ENCODE measurements around the gene MAGEA2B.
"Not testable (repeated sequence)": the region's sequence is repeated elsewhere in the genome, so short reads cannot be mapped to it uniquely, and the experiment has no call there.

Gene MAGEA2B

GRCh38 chrX:152713815-152714787 lies at the start of gene MAGEA2B:
Gene MAGEA2B, plus strand, starts transcription at chrX:152714628. Its CDS starts 2,479 bp downstream, at chrX:152717107.
- not testable (repeated sequence) for DNase-seq (ENCODE audit: low spot score); H3K4me3 Mint-ChIP-seq; H3K36me3 Mint-ChIP-seq (ENCODE audit: low read depth); H3K4me1 Mint-ChIP-seq (ENCODE audit: low read depth); H3K27ac Mint-ChIP-seq; H3K27me3 Mint-ChIP-seq (ENCODE audit: low read depth); H3K9me3 Mint-ChIP-seq

DNA sequence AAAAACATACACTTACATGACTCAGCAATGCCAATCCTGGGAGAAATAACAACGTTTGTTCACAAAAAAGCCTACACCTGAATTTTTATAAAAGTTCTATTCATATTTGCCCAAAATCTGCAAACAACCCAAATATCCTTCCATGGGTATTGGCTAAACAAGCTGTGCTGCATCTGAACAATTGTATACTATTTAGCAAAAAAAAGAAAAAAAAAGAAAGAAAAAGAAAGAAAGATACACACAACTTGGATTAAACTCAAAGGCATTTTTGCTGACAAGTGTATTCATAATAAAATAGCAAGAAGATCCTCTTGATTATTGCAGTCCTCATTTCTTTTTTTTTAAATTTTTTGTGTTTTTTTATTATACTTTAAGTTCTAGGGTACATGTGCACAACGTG lies 40.3 kb upstream of the MAGEA2B start:
- H3K4me1 Mint-ChIP-seq (ENCODE audit: low read depth), result no peaks in the 10 kb centered on the region
- no peak for DNase-seq (ENCODE audit: low spot score)
- no peaks in the 10 kb centered on the region for H3K9me3 Mint-ChIP-seq
- no peak overlapping the region for H3K4me3 Mint-ChIP-seq
- peaks cover 2% of the 10 kb centered on the region for H3K27me3 Mint-ChIP-seq (ENCODE audit: low read depth)
- no peak overlapping the region for H3K27ac Mint-ChIP-seq
- H3K36me3 Mint-ChIP-seq (ENCODE audit: low read depth), result no peaks in the 10 kb centered on the region

- not testable (repeated sequence) for H3K4me3 Mint-ChIP-seq; H3K9me3 Mint-ChIP-seq; H3K27ac Mint-ChIP-seq; H3K27me3 Mint-ChIP-seq (ENCODE audit: low read depth); H3K4me1 Mint-ChIP-seq (ENCODE audit: low read depth); H3K36me3 Mint-ChIP-seq (ENCODE audit: low read depth); DNase-seq (ENCODE audit: low spot score)
Measured at GRCh38 chrX:152674652-152675051, 39.8 kb upstream of the MAGEA2B start.

- H3K27ac Mint-ChIP-seq; H3K9me3 Mint-ChIP-seq; H3K4me3 Mint-ChIP-seq; DNase-seq (ENCODE audit: low spot score); H3K4me1 Mint-ChIP-seq (ENCODE audit: low read depth); H3K27me3 Mint-ChIP-seq (ENCODE audit: low read depth); H3K36me3 Mint-ChIP-seq (ENCODE audit: low read depth): not testable (repeated sequence)
Measured at GRCh38 chrX:152681012-152681411, 33.4 kb upstream of the MAGEA2B start.

- not testable (repeated sequence) for DNase-seq (ENCODE audit: low spot score); H3K27me3 Mint-ChIP-seq (ENCODE audit: low read depth); H3K4me3 Mint-ChIP-seq; H3K9me3 Mint-ChIP-seq; H3K4me1 Mint-ChIP-seq (ENCODE audit: low read depth); H3K27ac Mint-ChIP-seq; H3K36me3 Mint-ChIP-seq (ENCODE audit: low read depth)
Measured at GRCh38 chrX:152697952-152698931, 16.2 kb upstream of the MAGEA2B start, which contains the start of gene MAGEA3. Gene MAGEA3, plus strand, starts transcription at chrX:152698794. Its CDS starts 2,039 bp downstream, at chrX:152700833.

DNA sequence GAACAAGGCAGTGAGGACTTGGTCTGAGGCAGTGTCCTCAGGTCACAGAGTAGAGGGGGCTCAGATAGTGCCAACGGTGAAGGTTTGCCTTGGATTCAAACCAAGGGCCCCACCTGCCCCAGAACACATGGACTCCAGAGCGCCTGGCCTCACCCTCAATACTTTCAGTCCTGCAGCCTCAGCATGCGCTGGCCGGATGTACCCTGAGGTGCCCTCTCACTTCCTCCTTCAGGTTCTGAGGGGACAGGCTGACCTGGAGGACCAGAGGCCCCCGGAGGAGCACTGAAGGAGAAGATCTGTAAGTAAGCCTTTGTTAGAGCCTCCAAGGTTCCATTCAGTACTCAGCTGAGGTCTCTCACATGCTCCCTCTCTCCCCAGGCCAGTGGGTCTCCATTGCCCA lies 14.0 kb upstream of the MAGEA2B start:
- not testable (repeated sequence) for H3K36me3 Mint-ChIP-seq (ENCODE audit: low read depth); H3K4me1 Mint-ChIP-seq (ENCODE audit: low read depth)

DNA sequence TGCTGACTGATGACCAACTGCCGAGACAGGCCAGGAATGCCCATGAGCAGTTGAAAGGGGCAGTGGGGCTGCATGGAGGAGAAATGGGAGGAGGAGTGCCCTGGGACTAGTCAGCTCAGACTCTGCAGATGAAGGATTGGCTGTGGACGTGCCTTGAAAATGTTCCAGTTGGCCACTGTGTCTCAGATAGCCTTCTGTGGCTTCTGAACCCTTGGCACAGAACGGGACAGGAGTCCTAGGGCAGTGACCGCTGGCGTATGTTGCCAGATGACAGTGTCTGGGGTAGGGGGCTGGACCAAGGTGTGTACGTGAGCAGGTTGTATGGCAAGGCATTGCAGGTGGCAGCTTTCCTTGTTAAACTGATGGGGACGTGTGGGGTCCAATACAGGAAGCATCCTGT lies 7.9 kb upstream of the MAGEA2B start:
- not testable (repeated sequence) for DNase-seq (ENCODE audit: low spot score); H3K36me3 Mint-ChIP-seq (ENCODE audit: low read depth); H3K27ac Mint-ChIP-seq; H3K4me1 Mint-ChIP-seq (ENCODE audit: low read depth); H3K4me3 Mint-ChIP-seq; H3K9me3 Mint-ChIP-seq; H3K27me3 Mint-ChIP-seq (ENCODE audit: low read depth)

More for the DNA sequence above, 14.0 kb upstream of the MAGEA2B start:
- DNase-seq (ENCODE audit: low spot score); H3K4me3 Mint-ChIP-seq; H3K9me3 Mint-ChIP-seq; H3K27ac Mint-ChIP-seq; H3K27me3 Mint-ChIP-seq (ENCODE audit: low read depth): not testable (repeated sequence)

- H3K9me3 Mint-ChIP-seq; H3K4me3 Mint-ChIP-seq; H3K27me3 Mint-ChIP-seq (ENCODE audit: low read depth); H3K27ac Mint-ChIP-seq; H3K4me1 Mint-ChIP-seq (ENCODE audit: low read depth); DNase-seq (ENCODE audit: low spot score); H3K36me3 Mint-ChIP-seq (ENCODE audit: low read depth): not testable (repeated sequence)
Measured at GRCh38 chrX:152709173-152709572, 5.3 kb upstream of the MAGEA2B start, which contains the start of gene CSAG2. Gene CSAG2, minus strand, starts transcription at chrX:152709273. Its CDS starts 161 bp downstream, at chrX:152709112.

GRCh38 chrX:152713195-152713594 lies 1.2 kb upstream of the MAGEA2B start:
- DNase-seq (ENCODE audit: low spot score); H3K27ac Mint-ChIP-seq; H3K4me3 Mint-ChIP-seq; H3K4me1 Mint-ChIP-seq (ENCODE audit: low read depth); H3K9me3 Mint-ChIP-seq; H3K27me3 Mint-ChIP-seq (ENCODE audit: low read depth); H3K36me3 Mint-ChIP-seq (ENCODE audit: low read depth): not testable (repeated sequence)

DNA sequence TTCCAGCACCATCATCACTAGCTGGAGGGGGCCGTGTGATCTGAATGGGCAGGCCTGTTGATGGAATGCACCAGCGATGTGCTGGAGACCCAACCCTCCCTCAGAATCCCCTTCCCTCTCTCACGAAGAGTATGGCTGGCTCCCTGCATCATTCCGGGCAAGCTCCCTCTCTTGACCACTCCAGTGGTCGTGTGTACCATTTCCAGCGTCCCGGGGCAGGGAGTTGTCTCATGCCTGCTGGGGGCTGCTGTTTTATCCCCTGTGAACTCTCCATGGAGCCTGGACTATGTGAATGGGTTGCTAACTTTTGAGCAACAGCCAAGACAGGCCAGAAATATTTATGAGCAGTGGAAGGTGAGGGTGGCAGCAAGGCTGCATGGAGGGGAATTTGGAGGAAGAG lies 11.0 kb downstream of the MAGEA2B start:
- no peak overlapping the region for H3K27ac Mint-ChIP-seq

GRCh38 chrX:152733261-152733975 lies 19.0 kb downstream of the MAGEA2B start, which contains the start of the genes CSAG1 and MAGEA12:
Gene CSAG1, minus strand, starts transcription at chrX:152733721. Its CDS starts 1,261 bp downstream, at chrX:152732460.
Gene MAGEA12, plus strand, starts transcription at chrX:152733757. Its CDS starts 2,405 bp downstream, at chrX:152736162.
- Mint-ChIP-seq H3K9me3 (no peaks in the 10 kb centered on the region), H3K4me3 (no peak within 1 kb of the TSS), H3K4me1 (ENCODE audit: low read depth) (no peaks in the 10 kb centered on the region), H3K36me3 (ENCODE audit: low read depth) (no peaks in the 10 kb centered on the region), H3K27me3 (ENCODE audit: low read depth) (no peaks in the 10 kb centered on the region), H3K27ac (no peak within 1 kb of the TSS)
- no peak for DNase-seq (ENCODE audit: low spot score)

More for the DNA sequence above, 11.0 kb downstream of the MAGEA2B start:
- H3K36me3 Mint-ChIP-seq (ENCODE audit: low read depth), result no peaks in the 10 kb centered on the region
- no peaks in the 10 kb centered on the region for H3K27me3 Mint-ChIP-seq (ENCODE audit: low read depth)
- no peaks in the 10 kb centered on the region for H3K4me1 Mint-ChIP-seq (ENCODE audit: low read depth)
- no peaks in the 10 kb centered on the region for H3K9me3 Mint-ChIP-seq
- H3K4me3 Mint-ChIP-seq, result no peak overlapping the region
- DNase-seq (ENCODE audit: low spot score), result no peak

GRCh38 chrX:152734143-152734858 lies 19.9 kb downstream of the MAGEA2B start:
- H3K4me3 Mint-ChIP-seq; DNase-seq (ENCODE audit: low spot score); H3K36me3 Mint-ChIP-seq (ENCODE audit: low read depth); H3K27me3 Mint-ChIP-seq (ENCODE audit: low read depth); H3K9me3 Mint-ChIP-seq; H3K27ac Mint-ChIP-seq; H3K4me1 Mint-ChIP-seq (ENCODE audit: low read depth): not testable (repeated sequence)

GRCh38 chrX:152735101-152735500 lies 20.7 kb downstream of the MAGEA2B start:
- no peaks in the 10 kb centered on the region for H3K27me3 Mint-ChIP-seq (ENCODE audit: low read depth)
- H3K27ac Mint-ChIP-seq, result no peak overlapping the region
- no peaks in the 10 kb centered on the region for H3K4me1 Mint-ChIP-seq (ENCODE audit: low read depth)
- no peak overlapping the region for H3K4me3 Mint-ChIP-seq
- DNase-seq (ENCODE audit: low spot score), result no peak
- no peaks in the 10 kb centered on the region for H3K9me3 Mint-ChIP-seq
- H3K36me3 Mint-ChIP-seq (ENCODE audit: low read depth), result no peaks in the 10 kb centered on the region
